Cerebellar nuclear complex (tissue), 1 donor: ENCODE measurements around the gene C11orf24.
A peak's percentile ranks its signal among the peaks of the same experiment; 100 is the strongest.

Experiments used
- DNase-seq, 2 experiments: peaks; one replicate each; lab custom pipeline; 2025; lab: John Stamatoyannopoulos, UW

C11orf24 gene

DNA sequence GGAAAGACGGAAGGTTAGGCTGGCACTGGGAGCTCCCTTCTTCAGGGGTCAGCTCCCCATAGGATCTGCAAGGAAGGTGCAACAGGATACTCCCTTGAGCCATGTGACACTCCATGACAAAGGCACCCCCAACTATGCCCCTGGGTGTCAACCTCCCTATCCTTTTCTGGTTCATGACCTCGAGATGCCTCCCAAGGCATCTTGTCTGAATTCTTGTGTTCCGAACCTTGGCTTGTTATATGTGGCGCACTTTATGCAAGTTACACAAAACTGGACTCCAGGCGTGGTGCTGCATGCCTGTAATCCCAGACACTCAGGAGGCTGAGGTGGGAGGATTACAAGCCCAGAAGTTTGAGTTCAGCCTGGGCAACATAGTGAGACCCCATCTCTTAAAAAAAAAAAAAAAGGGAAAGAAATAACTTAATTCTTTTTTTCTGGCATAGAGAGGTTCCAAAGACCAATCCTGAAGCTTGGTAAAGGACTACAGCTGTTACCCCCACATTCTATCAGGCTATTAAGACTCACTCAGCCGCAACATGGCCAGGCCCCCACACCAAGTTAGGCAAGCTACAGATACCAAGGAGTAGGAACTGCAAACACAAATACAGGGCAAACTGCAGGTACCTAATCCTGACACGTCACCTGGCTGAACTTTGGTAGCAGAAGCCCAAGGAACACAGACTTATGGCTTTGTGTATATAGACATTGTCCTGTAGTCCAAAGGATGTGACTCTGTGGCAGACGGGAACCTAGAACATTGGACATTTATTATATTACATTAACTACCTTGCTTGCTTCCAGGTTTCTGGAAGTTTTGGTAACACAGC is 1.4 kb downstream of the C11orf24 start:
- DNase-seq = no peak

DNA sequence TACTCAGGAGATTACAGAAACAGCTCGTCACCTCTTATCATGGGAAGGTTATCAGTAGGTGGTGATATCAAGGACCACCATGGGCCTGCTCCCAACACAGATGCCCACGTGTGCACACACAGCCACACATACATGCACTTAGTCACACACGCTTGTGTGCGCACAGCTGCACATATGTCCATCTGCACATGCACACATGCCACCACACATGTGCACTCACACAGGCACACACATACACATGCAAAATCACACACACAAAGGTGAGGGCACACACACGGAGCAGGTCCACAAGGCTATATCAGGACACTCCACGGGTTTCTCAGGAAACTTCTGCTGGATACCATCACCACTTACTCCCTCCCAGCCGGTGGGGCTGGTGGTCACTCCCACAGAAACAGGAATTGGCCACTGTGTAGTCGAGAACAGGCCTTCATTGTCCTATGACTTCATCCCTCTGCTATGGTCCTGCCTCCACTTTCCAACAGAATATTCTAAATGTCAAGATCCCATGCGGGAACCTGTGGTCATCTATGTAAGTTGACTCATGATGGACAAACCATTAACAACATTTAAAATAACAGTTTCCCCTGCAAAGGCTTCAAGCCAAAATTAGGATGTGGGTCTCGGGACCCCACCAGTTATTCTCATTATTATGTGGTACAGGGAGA is 2.2 kb downstream of the C11orf24 start:
- no peak for DNase-seq

DNA sequence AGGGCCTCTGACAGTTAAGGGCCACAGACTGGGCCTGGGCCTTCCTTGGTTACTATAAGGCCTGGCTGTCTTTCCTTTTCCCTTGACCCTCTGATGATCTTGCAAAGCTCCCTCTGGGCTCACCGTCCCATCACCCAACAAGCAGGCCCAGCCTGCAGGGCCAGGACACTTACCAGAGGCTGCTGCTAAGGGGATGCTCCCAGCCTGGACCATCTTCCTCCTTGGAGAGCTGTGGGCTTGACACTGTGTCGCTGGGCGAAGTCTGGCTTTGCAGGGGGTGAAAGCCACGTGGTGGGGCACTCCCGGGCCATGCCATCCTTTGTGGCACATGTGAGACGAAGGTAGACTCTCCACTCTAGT is 3.9 kb downstream of the C11orf24 start:
- DNase-seq = no peak

DNA sequence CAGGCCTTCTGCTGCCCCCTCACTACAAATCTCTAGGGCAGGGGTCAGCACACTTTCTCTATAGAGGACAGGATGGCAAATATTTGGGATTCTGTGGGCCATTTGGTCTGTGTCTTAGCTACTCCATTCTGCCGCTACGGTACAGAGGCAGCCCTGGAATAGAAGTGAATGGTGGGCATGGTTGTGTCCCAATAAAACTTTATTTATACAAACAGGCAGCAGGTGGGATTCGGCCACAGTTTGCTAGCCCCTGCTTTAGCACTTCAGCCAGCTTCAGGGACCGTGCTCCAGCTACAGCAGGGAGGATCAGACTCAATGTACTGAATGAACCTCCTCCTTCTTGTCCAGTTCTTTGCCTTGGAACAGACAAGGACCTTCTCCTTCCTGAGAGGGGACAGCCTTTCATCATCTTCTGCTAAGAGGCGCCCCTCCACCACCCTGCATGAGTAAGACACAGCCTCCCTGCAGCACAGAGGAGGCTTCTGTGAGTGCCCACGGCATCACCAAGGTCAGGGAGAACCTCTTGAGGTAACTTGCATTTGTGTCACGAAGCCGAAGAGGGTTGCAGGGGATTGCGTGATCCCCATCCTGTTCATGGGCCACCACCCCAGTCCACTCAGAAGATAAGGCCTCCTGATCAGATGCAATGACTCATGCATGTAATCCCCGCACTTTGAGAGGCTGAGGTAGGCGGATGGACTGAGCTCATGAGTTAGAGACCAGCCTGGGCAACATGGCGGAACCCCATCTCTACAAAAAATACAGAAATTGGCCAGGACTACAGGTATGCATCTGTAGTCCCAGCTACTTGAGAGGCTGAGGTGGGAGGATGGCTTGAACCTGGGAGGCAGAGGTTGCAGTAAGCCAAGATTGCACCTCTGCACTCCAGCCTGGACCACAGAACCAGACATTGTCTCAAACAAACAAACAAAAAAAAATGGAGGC is 4.6 kb downstream of the C11orf24 start:
- DNase-seq = no peak

DNA sequence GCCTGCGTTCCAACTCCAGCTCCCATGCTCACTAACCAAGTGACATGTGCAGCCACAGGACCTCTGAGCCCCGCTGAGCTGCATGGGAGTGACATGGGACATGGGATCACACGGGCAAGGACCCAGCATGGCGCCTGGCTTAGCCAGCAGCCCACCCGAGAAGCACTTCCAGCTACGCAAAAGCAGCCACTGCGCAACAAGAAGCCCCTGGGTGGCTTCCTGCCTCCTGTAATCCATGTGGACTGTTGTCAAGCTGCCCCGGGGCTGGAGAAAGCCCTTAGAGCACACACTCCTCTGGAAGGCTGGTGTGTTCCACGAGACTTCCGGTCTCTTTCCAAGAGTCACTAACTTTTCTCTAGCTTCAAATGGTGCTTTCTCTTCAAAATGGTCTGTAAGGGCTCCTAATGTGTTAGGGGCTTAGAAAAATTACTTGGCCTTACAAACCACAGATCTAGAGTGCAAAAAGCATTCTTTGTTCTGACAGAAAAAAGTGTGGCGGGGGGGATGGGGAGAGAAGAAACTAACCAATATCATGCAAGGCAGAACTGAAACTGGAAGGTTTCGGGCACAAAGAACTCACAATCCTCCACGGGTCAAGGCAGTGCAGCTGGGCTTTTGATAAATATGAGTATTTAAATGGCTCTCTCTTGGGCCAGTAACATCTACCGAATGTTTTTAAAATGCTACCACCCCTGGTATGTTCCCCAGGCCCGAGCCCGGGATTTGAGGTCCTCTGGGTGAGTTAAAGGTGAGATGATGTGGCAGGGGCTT is 5.5 kb downstream of the C11orf24 start:
- no peak for DNase-seq

DNA sequence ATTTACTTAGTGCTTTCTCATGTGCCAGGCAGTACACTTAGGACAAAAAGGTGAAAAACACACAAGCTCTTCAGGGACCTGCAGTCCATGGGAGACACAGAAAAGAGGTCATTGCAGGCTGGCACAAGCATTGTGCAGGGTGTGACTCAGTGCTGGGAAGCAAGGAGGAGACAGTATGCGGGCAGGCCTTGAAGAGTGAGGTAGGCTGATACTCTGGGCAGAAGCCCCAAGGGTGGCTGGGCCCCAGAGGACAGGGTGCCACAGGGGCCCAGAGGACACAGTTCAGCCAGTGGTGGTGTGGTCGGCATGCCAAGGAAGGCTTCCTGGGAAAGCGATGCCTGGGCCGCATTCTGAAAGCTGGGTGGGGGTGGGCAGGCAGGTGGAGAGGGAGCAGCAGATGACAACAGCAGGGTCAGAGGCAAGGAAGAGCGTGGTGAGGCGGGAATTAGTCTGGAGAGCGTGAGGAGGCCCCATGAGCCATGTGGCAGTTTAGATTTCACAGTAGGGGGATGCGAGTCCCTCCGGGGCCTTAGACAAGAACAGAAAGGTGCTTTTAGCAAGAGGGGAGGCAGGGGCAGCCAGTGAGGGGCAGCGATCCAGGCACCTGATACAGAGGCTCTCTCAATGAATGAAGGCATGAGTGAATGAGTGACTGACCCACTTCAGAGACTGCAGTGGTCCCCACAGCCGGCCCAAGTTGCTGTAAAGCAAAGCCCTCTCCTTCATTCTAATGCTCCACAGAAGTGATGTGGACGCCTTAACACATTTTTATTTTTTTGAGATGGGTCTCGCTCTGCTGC is 6.8 kb downstream of the C11orf24 start:
- DNase-seq = no peak

DNA sequence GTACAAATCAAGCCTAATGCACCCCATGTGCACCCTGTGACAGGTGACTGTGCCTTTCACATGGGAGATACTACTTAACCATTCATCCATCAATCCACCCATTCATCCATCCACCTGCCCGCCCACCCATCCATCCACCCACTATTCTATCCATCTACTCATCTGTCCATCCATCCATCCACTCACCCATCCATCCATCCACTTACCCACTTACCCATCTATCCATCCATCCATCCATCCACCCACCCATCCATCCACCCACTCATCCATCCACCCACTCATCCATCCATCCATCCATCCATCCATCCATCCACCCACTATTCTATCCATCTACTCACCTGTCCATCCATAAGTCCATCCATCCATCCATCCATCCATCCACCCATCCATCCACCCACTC is 7.5 kb downstream of the C11orf24 start:
- no peak for DNase-seq

DNA sequence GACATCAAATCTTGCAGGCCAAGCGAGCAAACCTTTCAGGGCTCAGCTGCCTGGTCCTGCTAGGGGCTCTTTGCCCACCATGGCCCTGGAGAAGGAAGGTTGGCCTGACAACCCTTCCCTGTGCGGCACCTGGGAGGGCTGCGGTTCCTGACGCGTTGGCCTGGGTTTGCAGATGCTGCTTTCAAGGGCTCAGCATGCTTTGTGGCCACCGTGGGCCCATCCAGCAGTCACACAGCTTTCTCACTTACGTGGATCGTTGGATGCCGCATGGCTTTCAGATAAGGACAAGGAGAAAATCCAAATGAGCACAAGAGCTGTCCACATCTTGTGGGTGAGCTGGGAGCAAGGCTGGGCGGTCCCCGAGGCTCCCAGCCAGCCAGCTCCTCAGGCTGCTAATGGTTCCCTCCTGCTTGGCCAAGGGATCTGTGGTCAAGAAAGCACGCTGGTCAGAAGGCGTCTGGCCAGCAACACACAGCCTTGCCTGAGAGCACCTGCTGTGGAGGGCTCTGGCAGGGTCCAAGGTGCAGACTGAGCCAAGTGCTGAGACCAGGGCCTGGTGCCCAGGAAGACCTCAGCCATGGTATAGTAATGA is 8.2 kb downstream of the C11orf24 start:
- DNase-seq = peak in 1 of 2 experiments; percentile 6

DNA sequence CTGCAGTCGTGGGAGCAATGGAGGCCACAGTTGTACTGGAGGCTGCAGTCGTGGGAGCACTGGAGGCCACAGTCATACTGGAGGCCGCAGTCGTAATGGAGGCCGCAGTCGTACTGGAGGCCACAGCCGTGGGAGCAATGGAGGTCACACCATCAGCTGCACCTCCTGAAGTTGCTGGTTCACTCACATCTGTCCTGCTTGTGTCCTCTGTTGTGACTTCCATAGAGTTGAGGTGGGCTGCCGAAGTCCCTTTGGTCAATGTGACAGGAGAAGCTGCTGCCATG is 9.3 kb downstream of the C11orf24 start:
- DNase-seq = no peak

DNA sequence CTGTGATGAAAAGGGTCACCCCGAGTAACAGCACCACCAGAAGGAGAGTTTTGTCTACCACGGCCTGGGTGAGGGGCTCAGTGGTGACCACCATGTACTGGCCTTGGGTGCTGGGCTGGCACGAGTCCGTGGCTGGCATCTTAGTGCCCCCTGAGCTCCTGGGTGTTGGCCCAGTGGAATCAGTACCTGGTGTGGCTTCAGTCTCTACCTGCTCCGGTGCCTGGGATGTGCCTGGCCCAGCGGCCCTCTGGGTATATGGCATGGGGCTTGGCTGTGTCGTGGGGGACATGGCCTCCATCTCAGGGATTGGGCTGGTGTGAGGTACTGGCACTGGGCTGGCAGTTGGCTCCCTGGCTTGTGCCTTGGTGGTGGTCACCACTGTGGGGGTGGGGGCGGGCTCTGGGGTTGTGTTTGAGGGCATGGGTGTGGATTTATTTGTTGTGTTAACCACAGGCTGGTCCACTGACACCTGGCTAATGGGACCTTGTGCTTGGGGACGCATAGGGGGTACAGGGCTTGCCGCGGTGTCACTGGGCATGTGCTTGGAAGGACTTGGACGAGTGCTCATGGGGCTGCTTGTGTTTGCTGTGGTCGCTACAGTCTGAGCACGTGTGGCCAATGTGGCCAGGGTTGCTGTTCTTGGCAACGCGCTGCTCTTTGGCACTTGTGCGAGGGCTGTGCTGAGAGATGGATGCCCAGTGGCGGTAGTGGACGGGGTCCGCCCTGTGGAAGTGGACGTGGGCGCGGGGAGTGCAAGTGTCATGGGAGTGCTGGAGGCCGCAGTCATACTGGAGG is 9.8 kb downstream of the C11orf24 start:
- DNase-seq = no peak

DNA sequence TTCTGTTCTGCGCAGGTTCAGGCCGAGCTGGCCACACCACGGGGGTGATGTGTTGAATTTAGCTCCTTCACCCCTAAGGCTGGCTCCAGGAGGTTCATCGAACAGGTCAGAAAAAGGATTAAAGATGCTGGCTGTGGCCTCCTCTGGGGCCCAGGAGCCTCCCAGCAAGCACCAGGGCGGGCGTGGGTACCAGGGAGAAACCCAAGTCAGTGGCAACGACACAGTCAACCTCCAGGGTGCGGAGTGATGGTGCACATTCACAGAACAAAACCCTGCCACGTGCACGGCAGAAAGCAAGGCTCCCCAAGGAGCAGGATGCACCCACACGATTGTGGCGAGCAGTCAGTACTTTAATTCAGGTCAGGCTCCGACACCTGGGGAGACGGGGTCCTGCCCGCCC is 10.8 kb downstream of the C11orf24 start:
- DNase-seq = no peak

DNA sequence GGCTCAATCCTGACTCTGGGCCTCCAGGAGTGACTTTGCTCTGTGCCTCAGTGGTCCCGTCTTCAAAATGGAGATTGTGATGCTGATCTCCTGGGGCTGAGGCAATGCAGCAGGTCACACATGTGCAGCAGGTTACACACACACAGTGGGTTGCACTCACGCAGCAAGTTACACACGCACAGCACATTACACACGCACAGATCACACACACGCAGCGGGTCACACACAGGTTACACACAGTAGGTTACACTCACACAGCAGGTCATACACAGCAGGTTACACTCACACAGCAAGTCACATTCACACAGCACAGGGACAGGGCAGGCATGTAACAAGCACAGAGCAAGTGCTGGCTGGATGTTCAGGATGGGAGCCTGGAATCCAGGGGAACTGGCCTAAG is 11.3 kb downstream of the C11orf24 start:
- DNase-seq = no peak

DNA sequence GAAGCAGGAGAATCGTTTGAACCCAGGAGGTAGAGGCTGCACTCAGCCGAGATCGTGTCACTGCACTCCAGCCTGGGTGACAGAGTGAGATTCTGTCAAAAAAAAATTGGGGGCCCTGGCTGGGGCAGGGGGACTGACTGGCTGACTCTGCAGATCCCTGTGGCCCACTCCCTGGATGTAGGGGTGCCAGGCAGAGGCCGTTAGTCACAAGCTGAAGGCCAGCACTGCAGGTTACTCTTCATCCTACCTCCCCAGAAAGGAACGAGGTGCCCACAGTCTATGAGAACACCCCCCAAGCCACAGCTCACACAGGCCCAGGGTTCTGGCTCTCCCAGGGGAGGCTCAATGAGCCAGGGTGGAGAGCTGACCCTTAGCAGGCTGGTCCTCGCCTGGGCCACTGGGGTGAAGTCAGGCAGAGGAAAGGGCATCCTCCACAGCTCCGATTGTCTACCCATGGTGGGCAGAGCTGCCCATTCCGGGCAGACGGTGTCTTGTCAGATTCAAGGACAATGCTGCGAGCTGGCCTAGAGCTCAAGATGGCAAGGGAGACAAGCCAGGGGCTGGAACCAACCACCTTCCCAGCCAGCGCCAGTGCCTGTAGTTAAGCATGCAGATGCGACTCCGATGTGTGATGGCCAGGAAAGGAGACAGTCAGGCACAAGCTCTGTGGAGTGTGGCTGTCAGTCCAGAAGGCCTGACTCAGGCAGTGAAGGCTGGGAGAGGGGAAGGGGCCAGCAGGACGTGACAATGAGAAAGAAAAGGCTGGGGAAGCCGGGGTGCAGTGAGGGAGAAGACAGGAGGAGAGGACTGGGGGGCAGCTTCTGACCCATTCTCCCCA is 12.4 kb downstream of the C11orf24 start:
- no peak for DNase-seq

DNA sequence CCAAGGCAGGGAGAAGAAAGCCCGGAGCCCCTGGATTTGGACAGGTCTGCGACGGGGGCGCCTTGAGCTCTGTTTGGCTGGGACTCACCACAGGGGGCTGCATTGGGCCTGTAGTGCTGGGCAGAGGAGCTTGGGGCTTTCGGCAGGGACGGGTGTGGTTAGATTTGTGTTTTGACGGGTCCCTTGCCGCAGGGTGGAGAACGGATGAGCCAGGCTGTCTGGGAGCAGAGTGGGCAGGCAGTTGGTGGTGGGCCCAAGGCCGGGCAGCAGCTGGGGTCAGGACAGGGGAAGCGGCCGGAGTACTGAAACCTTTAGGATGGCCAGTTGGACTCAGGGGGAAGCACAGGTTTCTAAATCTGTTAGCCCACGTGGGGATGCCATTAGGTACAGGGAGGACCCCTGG is 13.4 kb downstream of the C11orf24 start:
- DNase-seq = no peak

DNA sequence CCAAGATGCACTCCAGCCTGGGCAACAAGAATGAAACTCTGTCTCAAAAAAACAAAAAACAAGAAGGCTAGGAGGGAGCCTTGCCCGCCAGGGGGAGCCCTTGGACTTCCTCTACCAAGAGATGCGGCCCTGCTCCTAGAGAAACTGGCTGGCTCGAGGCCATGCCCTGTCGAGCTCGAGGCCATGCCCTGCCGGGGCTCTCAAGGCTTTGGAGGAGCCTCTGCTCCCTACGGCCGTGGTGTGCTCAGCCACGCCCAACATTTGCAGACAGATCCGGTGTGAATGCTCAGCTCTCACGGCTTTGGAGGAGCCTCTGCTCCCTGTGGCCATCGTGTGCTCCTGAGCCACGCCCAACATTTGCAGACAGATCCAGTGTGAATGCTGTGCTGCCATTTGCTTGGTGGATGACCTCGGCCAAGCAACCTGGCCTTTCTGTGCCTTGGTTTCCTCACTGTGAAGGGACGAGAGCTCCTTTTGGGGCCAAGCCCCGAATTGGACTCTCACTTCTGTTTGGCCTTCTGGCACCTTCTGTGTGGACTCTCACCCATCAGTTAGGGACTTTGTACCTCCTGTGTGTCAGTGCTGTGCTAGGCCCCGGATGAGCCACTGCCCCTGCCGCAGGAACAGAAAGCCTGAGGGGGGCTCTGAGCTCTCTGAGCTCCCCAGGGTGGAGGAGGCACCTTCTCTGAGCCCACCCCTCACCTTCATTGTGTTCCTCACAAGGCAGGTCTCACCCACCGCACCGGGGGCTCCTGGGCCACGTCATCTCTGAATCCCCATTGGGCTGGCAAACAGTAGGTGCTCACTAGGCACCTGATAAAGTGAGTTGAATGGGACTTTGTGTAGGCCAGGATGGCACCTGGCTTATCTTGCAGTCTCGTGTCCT is 14.1 kb downstream of the C11orf24 start:
- peak; percentile 57 to 69 for DNase-seq

DNA sequence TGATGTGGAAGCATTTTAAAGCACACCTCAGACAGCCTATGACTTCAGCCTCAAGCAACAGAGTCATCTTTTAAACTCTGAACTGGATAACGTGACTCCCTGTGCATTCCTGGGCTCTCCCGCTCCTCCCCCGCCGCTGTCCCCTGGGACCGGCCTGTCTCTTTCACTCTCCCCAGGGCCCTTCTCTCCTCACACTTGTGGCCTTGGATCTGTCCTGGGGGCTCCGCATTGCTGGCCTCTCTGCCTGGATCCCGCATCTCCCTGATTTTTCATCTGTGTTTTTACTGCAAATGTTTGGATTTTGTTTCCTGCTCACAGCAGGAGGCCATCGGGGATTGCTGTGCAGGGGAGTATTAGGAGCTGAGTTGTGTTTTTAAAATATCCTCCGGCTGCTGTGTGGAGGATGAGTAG is 15.4 kb downstream of the C11orf24 start:
- DNase-seq = no peak

DNA sequence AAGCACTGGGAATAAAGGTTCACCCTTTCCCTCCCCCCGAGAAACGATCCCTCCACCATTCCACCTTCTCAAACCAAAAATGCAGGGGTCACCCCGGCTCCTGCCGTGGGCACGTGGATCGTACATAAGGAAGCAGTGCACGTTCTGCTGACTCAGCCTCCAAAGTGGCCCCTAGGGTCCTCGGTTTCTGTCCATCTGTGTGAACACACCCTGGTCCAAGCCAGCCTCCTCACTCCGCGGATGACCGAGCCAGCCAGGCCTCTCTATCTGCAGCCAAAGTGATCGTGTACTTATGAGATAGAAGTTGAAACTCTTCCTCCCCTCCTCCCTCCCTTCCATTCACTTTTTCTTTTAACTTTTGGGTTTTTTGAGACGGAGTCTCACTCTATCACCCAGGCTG is 16.2 kb downstream of the C11orf24 start:
- DNase-seq = no peak

DNA sequence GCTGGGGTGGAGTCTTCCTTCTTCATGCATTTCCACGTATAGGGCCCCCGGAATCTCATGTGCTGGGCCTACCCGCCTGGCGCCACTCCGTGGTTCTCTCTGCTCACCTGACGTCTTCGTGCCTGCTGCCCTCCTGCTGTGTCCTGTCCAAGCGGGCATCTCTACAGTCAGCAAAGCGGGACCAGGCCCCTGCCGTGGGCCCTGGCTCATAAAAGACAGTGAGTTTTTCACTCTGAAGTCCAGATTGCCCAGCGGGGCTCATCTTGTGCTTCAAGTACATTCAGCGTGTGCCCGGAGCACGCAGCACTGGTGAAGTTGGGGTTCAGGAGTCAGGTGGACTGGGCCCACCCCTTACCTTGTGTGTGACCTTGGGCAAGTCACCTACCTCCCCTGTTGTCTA is 17.4 kb downstream of the C11orf24 start:
- DNase-seq = no peak
